A549 (cell line): ENCODE results near the gene MARVELD2.

ENCODE experiments used
- POLR2A ChIP-seq: IDR thresholded peaks from 2 replicates; pipeline ENCODE4 v1.6.1; 2012; ENCODE audit warnings: mild to moderate bottlenecking, low read length
- RNF2 ChIP-seq: fragments of 200-600 bp; sonication (generic); IDR thresholded peaks from 2 replicates; pipeline ENCODE4 v1.6.1; 2016; ENCODE audit warnings: low read depth, mild to moderate bottlenecking, antibody characterized with exemption, moderate library complexity, borderline replicate concordance

DNA sequence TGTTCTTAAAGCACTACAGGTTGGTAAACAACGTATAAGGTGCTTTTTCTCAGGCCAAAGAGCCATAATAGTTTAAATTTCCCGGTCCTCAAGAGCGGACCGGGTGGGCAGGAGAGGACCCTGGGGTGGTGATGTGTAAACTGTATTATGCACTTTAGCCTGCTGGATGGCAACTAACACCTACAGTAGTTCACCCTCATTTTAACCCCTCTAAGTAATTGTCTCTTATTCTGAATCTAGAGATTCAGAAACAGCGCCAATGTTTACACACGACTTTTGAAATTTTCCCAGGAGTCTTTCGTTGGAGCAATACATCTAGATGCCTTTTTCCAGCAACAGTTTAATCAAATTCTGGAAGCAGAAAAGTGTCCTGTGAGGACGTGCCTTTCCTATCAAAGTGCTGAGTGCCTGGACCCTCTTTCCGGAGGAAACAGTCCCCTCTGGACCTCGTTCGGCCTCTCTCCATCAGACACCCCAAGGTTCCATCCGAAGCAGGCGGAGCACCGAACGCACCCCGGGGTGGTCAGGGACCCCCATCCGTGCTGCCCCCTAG, 77.0 kb downstream of the MARVELD2 start:
- TF ChIP-seq POLR2A (no peak), RNF2 (no peak)
